Epithelial cell of proximal tubule (primary cell): ENCODE measurements around the gene NFATC3. TPM values are rescaled to one million over a fixed set of nuclear protein-coding genes. Genes with fewer than 3 reads are reported as not detected.

Experiments used
- DNase-seq: peaks from one replicate; pipeline ENCODE4 v3.0.0-alpha.2; 2011; ENCODE audit warnings: low read depth
- H3K4me3 ChIP-seq: 2 replicates; pipeline ENCODE4 v1.5.1; 2011; ENCODE audit warnings: low read depth, mild to moderate bottlenecking, low read length
- total RNA-seq: library from RNA; depleted of rRNA; stranded (reverse); fragments of >200 nt; gene quantifications from 2 replicates; pipeline ENCODE4 v1.2.3, GENCODE V29; 2015
- TF ChIP-seq, protein P1 (sequence below): conservative IDR thresholded peaks from 2 replicates; pipeline ENCODE4 v1.5.1; 2012; ENCODE audit warnings: low read depth, mild to moderate bottlenecking, low read length

Gene NFATC3
- total RNA-seq, 1 donor from 2014 or later, result 24.7 TPM

DNA sequence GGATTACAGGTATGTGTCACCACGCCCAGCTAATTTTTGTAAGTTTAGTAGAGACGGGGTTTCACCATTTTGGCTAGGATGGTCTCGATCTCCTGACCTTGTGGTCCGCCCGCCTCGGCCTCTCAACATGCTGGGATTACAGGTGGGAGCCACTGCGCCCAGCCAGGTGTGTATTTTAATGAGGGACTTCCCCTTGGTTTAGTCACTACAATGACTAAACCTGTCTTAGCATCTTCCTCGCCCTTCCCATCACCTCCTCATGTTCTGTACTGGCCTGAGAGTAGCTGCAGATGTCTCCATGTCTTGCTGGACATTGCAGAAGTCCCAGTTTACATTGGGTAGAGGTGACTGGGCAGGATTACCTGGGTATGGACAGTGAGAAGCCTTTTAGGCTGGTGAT is 188.7 kb downstream of the NFATC3 start:
- DNase-seq, result no peak
- TF ChIP-seq, protein P1, sequence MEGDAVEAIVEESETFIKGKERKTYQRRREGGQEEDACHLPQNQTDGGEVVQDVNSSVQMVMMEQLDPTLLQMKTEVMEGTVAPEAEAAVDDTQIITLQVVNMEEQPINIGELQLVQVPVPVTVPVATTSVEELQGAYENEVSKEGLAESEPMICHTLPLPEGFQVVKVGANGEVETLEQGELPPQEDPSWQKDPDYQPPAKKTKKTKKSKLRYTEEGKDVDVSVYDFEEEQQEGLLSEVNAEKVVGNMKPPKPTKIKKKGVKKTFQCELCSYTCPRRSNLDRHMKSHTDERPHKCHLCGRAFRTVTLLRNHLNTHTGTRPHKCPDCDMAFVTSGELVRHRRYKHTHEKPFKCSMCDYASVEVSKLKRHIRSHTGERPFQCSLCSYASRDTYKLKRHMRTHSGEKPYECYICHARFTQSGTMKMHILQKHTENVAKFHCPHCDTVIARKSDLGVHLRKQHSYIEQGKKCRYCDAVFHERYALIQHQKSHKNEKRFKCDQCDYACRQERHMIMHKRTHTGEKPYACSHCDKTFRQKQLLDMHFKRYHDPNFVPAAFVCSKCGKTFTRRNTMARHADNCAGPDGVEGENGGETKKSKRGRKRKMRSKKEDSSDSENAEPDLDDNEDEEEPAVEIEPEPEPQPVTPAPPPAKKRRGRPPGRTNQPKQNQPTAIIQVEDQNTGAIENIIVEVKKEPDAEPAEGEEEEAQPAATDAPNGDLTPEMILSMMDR, result no peak
- no peak overlapping the region for H3K4me3 ChIP-seq

- H3K4me3 ChIP-seq, result no peak overlapping the region
- TF ChIP-seq, protein P1, result no peak
- DNase-seq, result no peak
Measured at GRCh38 chr16:68274441-68274840, 189.3 kb downstream of the NFATC3 start.

DNA sequence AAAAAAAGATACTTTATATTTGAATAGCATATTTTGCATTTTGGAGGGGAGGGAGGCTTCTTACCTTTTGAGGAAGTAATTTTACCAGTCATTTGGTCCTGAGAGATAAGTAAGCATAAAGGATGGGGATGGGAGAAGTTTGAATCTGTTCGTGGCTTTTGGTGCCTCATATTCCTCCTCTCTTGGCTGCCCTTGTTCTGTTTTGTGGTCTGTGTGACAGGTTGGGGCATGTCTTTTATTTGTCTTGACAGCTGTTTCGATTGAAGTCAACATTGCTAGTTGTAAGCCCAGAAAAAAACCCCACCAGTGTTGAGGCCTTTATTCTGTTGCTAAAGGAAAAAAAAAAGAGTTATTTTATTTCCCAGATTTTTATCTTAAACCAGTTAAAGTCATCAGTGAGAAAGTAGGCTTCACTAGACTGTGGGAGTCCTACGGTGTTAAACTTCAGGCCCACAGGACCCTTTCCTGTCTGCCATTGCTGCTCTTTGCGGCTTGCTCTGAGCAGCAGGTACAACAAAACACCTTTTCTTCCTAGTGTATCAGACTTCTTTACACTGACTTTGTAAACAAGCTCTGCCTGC is 190.5 kb downstream of the NFATC3 start:
- no peak overlapping the region for H3K4me3 ChIP-seq
- TF ChIP-seq, protein P1, result no peak
- DNase-seq, result no peak

GRCh38 chr16:68276223-68276622 is 191.1 kb downstream of the NFATC3 start:
- TF ChIP-seq, protein P1, result no peak
- no peak overlapping the region for H3K4me3 ChIP-seq
- DNase-seq, result no peak

Other genes starting within 250 kb of the NFATC3 start
- gene THAP11, start 243.1 kb upstream of the NFATC3 start, total RNA-seq, result 33.7 and 45.7 TPM in 2 replicates
- 219 and 549 TPM in 2 replicates for gene NUTF2, start 238.4 kb upstream of the NFATC3 start, total RNA-seq
- gene CENPT, start 237.7 kb upstream of the NFATC3 start, total RNA-seq, result 36.3 and 40.4 TPM in 2 replicates
- 61.1 and 61.2 TPM in 2 replicates for gene EDC4, start 212.3 kb upstream of the NFATC3 start, total RNA-seq
- gene NRN1L, start 200.5 kb upstream of the NFATC3 start, total RNA-seq, result 0.46 TPM in 1 of 2 replicates, not detected in the other
- gene PSKH1, start 192.1 kb upstream of the NFATC3 start, total RNA-seq, result 6.7 and 8.1 TPM in 2 replicates
- gene CTRL, start 153.5 kb upstream of the NFATC3 start, total RNA-seq, result 1.6 and 2.1 TPM in 2 replicates
- gene PSMB10, start 148.5 kb upstream of the NFATC3 start, total RNA-seq, result 54.1 and 58.1 TPM in 2 replicates
- gene LCAT, start 141.2 kb upstream of the NFATC3 start, total RNA-seq, result 7.5 TPM in 2 replicates
- 46.8 and 50.7 TPM in 2 replicates for gene SLC12A4, start 116.7 kb upstream of the NFATC3 start, total RNA-seq
- gene DPEP3, start 104.9 kb upstream of the NFATC3 start, total RNA-seq, result not detected in 2 replicates
- not detected in 2 replicates for gene DPEP2, start 85.9 kb upstream of the NFATC3 start, total RNA-seq
- gene DPEP2NB, start 69.5 kb upstream of the NFATC3 start, total RNA-seq, result not detected in 2 replicates
- gene DDX28, start 62.1 kb upstream of the NFATC3 start, total RNA-seq, result 5.3 and 11.8 TPM in 2 replicates
- 20.9 and 28.5 TPM in 2 replicates for gene DUS2, start 62.1 kb upstream of the NFATC3 start, total RNA-seq
- 25.5 and 26.7 TPM in 2 replicates for gene ESRP2, start 150.8 kb downstream of the NFATC3 start, total RNA-seq
- gene PLA2G15, start 160.0 kb downstream of the NFATC3 start, total RNA-seq, result 17.1 and 18.7 TPM in 2 replicates
- gene SLC7A6, start 179.2 kb downstream of the NFATC3 start, total RNA-seq, result 10.6 and 25.3 TPM in 2 replicates
- gene SLC7A6OS, start 225.6 kb downstream of the NFATC3 start, total RNA-seq, result 10.3 and 14.2 TPM in 2 replicates
- 32.1 and 50.6 TPM in 2 replicates for gene PRMT7, start 225.6 kb downstream of the NFATC3 start, total RNA-seq